DMS 273 treated with DMSO at 0.1 percent for 48 hours (cell line): Measurements from ENCODE around the gene ZNRD2.

ENCODE experiments used
- DNase-seq: peaks from one replicate; lab custom pipeline; 2025; lab: John Stamatoyannopoulos, UW

ZNRD2 gene

GRCh38 chr11:65538232-65538914 is 31.9 kb upstream of the ZNRD2 start:
- no peak for DNase-seq

GRCh38 chr11:65538915-65539743 is 31.1 kb upstream of the ZNRD2 start:
- no peak for DNase-seq

DNA sequence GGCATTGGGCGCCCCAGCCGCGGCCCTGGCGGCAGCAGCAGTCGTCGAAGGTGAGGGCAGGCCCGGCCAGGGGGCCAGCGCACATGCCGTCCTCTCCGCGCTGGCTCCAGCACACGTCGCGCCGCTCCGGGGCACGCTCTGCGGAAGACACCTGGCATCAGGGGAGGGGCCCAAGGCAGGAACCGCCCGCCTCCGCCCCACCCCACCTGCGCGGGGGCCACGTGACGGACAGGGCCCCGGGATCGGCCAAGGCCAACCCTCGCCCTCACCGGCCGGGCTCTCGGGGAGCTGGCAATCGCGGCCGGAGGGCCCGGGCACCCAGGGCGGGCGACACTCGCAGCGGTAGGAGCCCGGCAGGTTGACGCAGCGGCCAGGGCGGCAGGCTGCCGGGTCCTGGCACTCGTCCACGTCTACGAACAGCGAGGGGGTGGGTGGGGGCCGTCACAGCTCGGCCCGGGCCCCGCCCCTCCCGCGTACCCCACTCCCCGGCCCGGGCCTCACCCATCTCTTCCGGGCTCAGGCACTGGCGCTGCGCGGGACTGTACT is 30.5 kb upstream of the ZNRD2 start:
- no peak for DNase-seq

- DNase-seq, result peak; percentile 33
Measured at GRCh38 chr11:65540290-65541092, 29.8 kb upstream of the ZNRD2 start.

GRCh38 chr11:65541093-65541982 is 28.9 kb upstream of the ZNRD2 start:
- no peak for DNase-seq

DNA sequence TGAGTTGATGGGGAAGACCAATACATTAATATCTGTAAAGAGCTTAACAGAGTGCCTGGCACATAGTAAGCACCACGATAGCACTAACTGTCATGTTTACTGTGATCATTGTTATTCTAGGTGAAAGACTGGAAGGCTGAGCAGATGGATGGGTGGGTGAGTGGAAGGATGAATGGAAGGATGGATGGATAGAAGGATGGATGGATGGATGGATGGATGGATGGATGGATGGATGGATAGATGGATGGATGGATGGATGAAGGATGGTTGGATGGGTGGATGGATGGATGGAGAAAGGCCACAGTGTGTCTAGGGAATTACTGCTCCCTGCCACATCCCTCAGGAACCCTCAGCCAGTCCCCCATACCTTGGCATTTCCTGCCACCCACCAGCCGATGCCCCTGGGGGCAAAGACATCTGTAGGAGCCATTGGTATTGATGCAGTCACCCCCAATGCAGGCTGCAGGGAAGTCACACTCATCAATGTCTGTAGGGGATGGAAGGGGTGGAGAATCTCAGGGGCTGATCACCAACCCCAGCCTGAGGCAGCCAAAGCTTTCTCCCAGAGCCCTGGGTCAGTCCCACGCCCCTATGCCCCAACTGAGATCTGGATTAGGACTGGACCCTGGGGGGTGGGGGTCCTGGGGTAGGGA is 27.4 kb upstream of the ZNRD2 start:
- no peak for DNase-seq

- DNase-seq, result no peak
Measured at GRCh38 chr11:65545853-65546216, 24.4 kb upstream of the ZNRD2 start.

- no peak for DNase-seq
Measured at GRCh38 chr11:65546217-65546958, 23.9 kb upstream of the ZNRD2 start.

DNA sequence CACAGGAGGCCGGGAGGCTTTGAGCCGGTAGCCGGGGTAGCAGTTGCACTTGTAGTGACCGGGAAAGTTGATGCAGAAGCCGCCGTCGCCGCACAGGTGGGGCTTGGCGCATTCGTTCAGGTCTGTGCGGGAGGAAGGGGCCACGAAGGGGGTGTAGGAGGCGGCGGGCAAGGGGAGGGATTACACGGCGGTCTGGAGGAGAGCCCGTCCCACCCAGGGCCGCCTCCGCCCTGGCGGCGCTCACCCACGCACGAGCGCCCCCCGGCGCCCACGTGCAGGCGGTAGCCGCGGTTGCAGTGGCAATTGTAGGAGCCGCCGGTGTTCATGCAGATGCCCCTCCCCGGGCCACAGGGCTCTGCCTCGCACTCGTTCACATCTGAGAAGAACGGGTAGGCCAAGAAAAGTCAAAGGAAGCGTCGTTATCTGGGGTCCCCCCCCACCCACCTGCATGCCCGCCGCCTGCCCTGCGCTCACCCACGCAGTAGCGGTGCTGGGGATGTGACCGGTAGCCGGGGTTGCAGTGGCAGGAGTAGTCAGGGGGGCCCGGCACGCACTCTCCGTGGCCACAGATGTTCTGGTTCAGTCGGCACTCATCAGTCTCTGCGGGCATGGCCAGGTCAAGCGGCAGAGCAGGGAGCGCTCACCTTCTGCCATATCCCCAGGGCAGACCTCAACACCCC is 22.7 kb upstream of the ZNRD2 start:
- DNase-seq, result no peak

DNA sequence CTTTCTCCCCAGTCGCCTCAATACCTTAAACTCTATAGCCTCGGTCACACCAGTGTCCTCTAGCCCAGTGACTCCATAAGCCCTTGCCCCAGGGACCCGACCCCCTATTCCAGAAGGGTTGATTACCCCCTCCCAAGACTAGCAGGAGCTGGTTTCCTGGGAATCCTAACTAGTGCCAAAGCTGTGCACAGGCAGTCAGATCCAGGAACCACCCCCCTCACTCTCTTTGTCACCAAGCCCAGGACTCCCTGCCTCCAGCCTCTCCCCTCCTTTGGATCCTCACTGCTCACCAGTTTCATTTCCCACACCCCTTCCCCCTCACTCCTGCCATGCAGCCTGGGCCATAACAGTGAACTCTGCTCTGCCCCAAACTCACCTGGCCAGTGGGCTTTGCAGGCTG is 21.9 kb upstream of the ZNRD2 start:
- DNase-seq, result no peak

DNA sequence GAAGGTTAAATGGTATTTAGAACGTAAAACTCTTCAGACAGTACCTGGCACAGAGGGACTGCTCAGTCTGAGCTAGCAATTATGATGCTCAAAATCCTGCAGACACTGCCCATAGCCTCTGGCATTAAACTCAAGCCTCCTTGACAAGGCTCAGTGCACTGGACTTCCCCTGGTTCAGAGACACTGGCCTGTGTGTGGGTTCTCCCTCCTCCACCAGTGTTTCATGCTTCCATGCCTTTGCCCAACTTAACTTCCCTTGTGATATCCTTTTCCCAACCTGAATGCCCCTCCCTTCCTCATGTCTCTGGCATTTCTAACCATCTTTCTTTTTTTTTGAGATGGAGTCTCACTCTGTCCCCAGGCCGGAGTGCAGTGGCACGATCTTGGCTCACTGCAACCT is 21.2 kb upstream of the ZNRD2 start:
- no peak for DNase-seq

GRCh38 chr11:65551572-65552387 is 18.5 kb upstream of the ZNRD2 start:
- no peak for DNase-seq

DNA sequence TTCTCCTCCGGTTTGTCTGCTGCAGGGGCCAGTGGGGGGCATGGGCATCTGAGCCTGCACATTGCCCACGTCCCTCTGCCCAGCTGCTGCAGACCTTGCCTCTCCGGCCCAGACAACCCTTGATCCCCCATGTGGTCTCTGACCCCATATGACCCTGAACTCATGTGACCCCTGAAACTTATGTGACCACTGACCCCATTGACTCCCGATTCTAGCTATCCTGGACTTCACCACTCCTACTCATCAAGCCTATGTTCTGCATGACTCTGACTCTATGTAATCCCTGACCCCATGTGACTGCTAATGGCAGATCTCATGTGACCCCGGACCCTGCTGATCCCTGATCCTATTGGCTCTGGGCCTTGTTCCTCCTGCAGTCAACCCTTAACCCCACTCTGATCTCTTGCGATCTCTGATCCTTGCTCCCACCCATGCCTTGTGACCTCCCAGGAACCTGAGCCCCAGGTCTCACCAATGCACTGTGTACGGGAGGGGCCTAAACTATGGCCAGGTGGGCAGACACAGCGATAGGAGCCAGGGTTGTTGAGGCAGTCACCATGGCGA is 17.8 kb upstream of the ZNRD2 start:
- DNase-seq, result no peak

- no peak for DNase-seq
Measured at GRCh38 chr11:65553301-65554001, 16.8 kb upstream of the ZNRD2 start.

- no peak for DNase-seq
Measured at GRCh38 chr11:65554057-65554818, 16.0 kb upstream of the ZNRD2 start.

DNA sequence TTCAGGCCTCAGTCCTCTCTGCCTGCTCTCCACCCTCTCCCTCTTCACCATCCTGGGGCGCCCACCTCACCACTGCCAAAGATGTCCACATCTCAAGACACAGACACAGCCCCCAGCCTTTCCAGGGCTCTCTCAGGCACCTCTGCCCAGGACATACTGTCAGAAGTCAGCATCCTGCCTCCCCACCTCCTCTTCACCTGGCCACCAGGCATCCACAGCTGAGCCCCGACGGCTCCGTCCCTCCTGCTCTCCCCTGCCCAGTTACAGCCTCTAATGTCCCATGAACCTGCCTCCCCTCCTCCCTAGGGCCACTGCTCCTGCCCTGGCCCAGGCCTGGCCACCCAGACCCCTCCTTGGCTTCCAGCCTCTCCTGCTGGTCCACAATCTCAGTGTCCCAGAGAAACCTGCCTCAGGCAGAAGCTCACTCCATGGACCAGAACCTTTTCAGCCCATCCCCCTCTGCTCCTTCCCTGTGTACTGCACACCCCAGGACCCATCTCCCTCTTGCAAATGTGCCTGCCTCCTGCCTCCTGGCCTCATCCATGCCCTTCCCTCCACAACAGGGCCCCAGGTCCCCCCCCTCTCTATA is 15.3 kb upstream of the ZNRD2 start:
- no peak for DNase-seq
